ENCODE data around the gene UNC5B.

DNA sequence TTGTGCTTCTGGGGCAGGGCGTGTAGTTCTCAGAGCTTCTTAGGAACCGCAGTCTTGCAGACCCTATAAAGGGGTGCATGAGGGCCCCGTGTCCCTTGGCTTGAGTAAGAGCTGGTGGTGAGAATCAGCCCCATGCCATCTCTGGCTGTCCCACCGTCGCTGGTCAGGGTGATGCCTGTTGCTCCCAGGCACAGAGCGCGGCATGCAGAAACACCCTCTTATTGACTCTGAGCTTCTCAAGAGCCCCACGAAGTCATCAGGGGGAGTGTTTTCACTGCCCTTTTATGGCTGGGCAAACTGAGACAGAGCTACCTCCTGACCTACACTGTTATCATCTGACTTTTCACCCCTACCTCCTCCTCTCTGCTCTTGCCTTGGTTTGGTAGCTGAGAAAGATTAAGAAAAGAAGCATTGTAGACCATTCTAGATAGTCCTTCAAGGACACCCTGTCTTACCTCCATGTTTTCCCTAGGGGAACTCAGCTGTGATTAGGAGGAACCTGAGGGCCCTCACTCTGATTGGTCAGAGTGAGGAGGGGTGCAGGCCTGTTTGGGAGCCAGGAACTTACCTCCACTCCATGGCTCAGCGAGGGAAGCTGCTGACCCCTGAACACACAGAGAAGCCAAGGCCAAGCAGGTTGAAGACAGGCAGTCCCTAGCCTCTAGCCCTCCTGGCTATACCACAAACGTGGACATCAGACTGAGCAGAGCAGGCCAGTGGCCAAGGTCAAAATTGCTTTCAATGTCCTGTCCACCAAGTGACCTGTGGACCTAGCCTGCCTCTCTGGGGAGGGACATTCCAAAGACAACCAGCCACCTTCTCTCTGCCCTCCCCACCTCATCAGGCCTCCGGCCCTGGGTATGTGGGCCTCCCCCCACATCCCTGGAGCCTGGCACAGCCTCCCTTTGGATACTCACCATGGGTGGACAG, 17.6 kb downstream of the UNC5B start:
- TF ChIP-seq, protein P1, sequence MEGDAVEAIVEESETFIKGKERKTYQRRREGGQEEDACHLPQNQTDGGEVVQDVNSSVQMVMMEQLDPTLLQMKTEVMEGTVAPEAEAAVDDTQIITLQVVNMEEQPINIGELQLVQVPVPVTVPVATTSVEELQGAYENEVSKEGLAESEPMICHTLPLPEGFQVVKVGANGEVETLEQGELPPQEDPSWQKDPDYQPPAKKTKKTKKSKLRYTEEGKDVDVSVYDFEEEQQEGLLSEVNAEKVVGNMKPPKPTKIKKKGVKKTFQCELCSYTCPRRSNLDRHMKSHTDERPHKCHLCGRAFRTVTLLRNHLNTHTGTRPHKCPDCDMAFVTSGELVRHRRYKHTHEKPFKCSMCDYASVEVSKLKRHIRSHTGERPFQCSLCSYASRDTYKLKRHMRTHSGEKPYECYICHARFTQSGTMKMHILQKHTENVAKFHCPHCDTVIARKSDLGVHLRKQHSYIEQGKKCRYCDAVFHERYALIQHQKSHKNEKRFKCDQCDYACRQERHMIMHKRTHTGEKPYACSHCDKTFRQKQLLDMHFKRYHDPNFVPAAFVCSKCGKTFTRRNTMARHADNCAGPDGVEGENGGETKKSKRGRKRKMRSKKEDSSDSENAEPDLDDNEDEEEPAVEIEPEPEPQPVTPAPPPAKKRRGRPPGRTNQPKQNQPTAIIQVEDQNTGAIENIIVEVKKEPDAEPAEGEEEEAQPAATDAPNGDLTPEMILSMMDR (conservative IDR thresholded peaks at IDR 0.05) = no peak
- no peak for TF ChIP-seq ZFX (IDR thresholded peaks at IDR 0.05)
